Muscle of arm (tissue), 12 donors: ENCODE results near the gene HES4. TPM values are rescaled to one million over a fixed set of nuclear protein-coding genes. Genes with fewer than 3 reads are reported as not detected.

Experiments
- DNase-seq: peaks from one replicate; pipeline ENCODE4 v3.0.0-alpha.2; 2013
- polyA plus RNA-seq, 12 donors: library from polyadenylated mRNA; unstranded; fragments of 120-200 nt; gene quantifications; one replicate each; pipeline ENCODE4 v1.2.1, GENCODE V29; 2013; ENCODE audit not compliant: insufficient read length in 12 of 12

Gene HES4
- polyA plus RNA-seq, 12 donors, result 6.4 to 34.3 (median 10.3) TPM; not detected in 1

GRCh38 chr1:970242-970972 is 29.5 kb downstream of the HES4 start:
- no peak for DNase-seq

- DNase-seq, result no peak
Observed at GRCh38 chr1:969260-969855, 30.5 kb downstream of the HES4 start.

- no peak for DNase-seq
Observed at GRCh38 chr1:967466-968343, 32.2 kb downstream of the HES4 start.

GRCh38 chr1:966704-967300 is 33.1 kb downstream of the HES4 start:
- DNase-seq, result no peak

GRCh38 chr1:966135-966703 is 33.7 kb downstream of the HES4 start, which contains the start of gene PLEKHN1:
PLEKHN1 (plus strand) TSS chr1:966482; CDS start chr1:966532, 50 bp downstream.
- DNase-seq, result no peak

GRCh38 chr1:965526-966134 is 34.3 kb downstream of the HES4 start:
- DNase-seq, result no peak

GRCh38 chr1:964691-965525 is 35.0 kb downstream of the HES4 start:
- DNase-seq, result no peak

- no peak for DNase-seq
Observed at GRCh38 chr1:963746-964525, 36.0 kb downstream of the HES4 start.

- no peak for DNase-seq
Observed at GRCh38 chr1:963301-963651, 36.6 kb downstream of the HES4 start.

- no peak for DNase-seq
Observed at GRCh38 chr1:962381-963300, 37.3 kb downstream of the HES4 start.

GRCh38 chr1:961132-961669 is 38.7 kb downstream of the HES4 start:
- no peak for DNase-seq

- DNase-seq, result peak; percentile 40
Observed at GRCh38 chr1:960363-961131, 39.4 kb downstream of the HES4 start, which contains the start of gene KLHL17. KLHL17 (plus strand) TSS chr1:960584; CDS start chr1:960694, 110 bp downstream.

- no peak for DNase-seq
Observed at GRCh38 chr1:959731-960362, 40.0 kb downstream of the HES4 start.

GRCh38 chr1:958823-959730 is 40.8 kb downstream of the HES4 start, which contains the start of gene NOC2L:
NOC2L (minus strand) TSS chr1:959256; CDS start chr1:959240, 16 bp downstream.
- DNase-seq, result peak; percentile 89

- no peak for DNase-seq
Observed at GRCh38 chr1:956636-957035, 43.3 kb downstream of the HES4 start.
